NCI-H1436 (cell line): ENCODE measurements around the gene F2RL2.
"Not testable (repeated sequence)": the region's sequence is repeated elsewhere in the genome, so short reads cannot be mapped to it uniquely, and the experiment has no call there.

Source experiments
- DNase-seq: peaks from one replicate; lab custom pipeline; 2025; lab: John Stamatoyannopoulos, UW

F2RL2 gene

DNA sequence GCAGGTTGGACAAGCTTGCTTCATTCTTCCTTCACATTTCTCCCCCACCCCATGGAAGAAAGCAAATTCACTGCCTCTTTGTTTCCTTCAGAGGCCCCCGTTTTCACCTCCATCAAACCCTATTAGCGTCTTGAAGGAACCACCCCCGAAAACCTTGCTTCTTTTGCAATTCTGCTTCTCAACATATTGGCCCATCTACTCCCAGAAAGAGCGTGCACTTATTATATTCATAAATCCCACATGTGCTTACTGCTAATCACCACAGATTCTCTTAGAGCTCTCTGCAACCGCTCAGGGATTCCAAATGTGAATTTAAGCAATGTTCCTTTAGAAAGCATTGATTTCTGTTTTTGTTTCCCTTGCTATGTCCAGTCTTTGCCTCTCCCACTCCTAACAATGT is 1.1 kb downstream of the F2RL2 start:
- no peak for DNase-seq

DNA sequence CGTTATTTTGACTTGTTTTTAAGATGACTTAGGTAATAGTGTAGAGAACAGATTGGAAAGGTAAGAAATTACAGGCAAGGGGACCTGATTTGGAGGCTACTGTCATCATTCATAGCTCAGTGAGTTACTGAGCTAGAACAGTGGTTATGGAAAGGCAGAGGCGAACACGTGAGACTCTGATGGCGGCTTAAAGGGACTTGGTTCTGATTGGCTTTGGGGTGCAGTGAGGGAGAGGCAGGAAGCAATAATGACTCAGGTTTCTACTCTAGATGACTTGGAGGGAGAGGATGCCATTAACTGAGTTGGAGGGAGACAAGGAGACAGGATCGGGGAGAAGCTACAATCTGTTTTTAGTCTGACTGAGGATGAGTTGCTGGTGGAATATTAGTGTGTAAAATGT is 3.0 kb downstream of the F2RL2 start:
- no peak for DNase-seq

DNA sequence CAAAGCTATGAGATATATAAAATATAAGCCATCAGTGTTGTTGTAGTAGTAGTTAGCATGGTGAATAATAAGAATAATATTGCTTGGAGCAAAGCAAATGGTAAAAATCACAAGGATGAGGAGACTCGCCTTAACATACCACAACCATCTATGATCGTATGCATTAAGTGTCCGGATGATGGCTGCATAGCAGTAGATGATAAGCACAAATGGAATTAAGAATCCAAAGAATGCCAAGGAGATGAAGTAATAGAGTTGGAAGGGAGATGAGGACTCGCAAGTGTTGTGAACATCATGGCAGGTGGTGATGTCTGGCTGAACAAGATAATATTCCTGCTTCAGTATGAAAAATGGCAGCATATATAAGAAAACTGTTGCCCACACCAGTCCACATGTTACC is 5.5 kb downstream of the F2RL2 start:
- no peak for DNase-seq

DNA sequence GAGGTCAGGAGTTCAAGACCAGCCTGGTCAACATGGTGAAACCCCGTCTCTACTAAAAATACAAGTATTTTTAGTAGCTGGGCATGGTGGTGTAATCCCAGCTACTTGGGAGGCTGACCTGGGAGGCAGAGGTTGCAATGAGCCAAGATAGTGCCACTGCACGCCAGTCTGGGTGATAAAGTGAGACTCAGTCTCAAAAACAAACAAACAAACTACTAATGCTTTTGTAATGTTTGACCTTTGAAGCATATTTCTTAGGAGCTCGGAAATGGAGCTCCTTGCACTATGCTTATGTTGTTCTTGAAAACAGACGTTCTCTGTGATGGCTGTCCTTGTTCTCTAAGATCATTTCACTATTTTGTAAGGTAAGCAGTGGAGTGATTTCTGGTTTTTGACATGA is 6.0 kb downstream of the F2RL2 start:
- no peak for DNase-seq

DNA sequence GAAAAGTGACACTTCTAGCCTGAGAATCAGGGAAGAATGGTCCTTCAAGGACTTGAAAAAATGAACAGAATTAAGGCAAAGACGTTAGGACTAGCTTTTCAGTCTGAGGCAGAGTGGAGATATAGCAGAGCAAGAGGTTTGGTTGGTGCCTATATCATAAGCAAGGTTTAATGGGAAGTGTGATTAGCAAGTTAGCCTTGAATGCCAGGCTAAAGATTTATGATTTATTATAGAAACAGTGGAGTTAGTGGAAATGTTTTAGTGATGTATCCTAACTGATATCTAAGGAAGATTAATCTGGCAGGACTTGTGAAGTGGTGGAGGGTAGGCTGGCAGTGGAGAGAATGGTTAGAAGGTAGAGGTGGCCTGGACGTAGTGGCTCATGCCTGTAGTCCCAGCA is 7.0 kb downstream of the F2RL2 start:
- no peak for DNase-seq

DNA sequence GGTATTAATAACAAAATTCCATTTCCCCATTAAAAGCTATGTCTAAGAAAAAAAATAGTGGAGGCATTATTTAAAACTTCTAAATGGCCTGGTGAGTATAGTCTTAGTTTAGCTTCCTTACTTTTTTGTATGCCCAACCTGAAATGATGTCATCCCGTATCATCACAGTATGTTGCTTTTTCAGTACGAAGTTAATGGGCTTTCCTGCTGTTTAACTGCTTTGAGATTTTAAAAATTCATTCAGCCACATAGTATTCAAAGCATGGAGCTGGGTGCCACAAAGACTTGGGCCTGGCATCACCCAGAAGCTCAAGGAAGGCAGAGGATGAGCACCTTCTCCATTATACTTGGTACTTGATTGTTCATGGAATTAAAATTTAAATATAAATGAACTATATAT is 7.4 kb downstream of the F2RL2 start:
- no peak for DNase-seq

DNA sequence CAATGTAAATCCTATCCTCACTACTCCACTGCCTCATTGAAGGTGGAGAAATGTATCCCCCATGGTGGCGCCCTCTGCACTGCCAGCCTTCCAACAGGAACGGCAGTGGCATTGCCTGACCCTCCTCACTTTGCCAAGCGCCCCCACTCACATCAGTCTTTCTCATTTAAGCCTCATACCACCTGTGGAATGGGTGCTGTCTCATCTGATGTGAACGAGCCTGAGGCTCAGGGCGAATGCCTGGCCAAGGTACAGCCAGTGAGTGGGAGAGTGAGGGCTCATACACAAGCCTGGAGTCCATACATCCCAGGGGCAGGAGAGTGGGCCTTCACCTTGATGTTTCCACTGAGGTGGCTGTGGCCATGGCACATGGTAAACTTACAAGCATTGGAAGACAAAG is 10.3 kb downstream of the F2RL2 start:
- no peak for DNase-seq

DNA sequence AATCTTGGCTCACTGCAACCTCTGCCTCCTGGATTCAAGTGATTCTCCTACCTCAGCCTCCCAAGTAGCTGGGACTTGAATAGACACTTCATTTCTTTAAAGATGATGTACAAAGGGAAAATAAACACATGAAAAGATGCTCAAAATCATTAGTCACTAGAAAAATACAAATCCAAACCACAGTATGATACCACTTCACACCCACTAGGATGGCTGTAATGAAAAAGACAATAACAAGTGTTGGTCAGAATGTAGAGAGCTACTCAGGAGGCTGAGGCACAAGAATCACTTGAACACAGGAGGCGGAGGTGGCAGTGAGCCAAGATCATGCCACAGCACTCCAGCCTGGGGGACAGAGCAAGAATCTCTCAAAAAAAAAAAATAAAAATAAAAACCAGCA is 13.0 kb downstream of the F2RL2 start:
- no peak for DNase-seq

DNA sequence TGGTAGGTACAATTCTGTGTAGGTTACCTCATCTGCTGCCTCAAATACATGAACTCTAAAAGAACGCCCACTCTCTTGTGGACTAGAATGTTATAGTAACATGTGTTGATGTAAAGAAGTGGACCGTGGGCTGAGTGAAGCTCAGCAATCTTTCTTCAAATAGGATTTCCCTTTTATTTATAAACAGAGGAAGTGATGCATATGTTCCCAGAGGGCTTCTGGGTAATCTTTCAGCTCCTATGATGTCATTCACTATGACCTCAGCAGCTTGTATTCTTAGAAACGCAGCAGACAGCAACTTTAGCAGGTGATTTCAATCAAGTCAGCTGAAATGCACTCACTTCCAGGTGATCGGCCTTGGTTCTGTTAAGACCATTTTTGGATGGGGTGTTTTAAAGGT is 14.4 kb downstream of the F2RL2 start:
- no peak for DNase-seq

DNA sequence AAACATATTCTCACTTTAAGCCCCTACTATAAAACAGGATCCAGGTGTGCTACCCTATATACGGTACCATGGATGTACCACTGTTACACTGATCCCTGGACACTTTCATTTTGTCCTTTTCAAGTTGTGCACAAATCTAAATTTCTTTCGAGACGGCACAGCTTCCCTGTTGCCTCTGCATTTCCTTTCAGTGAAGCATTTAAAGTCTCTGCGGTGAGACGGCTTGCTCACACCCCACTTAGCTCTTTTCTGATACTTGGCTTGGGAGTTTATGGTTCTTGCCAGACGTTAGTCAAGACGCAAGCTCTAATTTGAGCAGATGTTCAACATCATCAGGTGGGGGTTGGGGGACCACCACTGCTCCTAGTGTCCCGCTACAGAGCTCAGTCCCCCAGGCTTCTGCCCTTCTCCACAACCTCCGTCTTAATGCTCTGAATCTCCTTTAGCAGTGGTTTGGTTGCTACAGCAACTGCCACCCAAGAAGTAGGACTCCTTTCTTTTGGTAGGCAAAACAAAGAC is 15.8 kb downstream of the F2RL2 start:
- no peak for DNase-seq

DNA sequence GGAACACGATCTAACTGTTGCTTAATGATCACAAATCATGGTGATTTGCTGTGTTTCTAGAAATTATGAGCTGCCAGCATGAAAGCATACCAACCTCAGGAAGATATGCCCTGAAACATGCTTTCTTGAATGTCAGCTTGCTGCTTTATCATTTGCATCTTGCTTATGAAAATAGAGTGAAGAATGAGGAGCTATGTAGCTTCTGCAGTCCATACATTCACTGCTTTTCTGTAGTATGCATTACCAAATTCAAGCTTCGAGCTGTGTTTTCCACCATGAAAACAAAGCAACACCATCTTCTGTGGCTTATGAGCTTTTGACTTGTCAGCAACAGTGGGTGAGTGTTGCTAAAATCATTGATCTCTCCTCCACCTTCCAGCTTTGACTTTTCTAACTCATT is 16.5 kb downstream of the F2RL2 start:
- DNase-seq, result no peak

DNA sequence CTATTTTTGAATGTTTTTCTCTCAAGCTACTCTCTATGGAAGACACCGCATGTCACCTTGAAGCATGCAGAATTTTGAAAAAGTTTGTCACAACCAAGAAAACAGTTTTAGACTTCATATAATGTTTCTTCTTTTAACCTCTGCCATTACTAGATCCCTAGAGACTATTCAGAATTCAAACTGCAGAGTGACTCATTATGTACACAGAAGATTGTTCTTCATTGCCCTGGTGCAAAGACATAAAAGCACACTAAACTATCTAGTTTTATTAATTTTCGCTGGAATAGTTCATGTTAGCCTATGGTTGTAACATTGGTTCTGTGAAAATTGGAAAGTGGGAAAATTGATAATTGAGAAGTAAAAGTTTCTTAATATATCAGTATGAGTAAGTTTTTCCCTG is 18.4 kb downstream of the F2RL2 start:
- DNase-seq, result no peak

DNA sequence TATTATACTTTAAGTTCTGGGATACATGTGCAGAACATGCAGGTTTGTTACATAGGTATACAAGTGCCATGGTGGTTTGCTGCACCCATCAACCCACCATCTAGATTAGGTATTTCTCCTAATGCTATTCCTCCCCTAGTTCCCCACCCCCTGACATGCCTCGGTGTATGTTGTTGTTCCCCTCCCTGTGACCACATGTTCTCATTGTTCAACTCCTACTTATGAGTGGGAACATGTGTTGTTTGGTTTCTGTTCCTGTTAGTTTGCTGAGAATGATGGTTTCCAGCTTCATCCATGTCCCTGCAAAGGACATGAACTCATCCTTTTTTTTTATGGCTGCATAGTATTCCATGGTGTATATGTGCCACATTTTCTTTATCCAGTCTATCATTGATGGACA is 19.2 kb downstream of the F2RL2 start:
- DNase-seq, result not testable (repeated sequence)

DNA sequence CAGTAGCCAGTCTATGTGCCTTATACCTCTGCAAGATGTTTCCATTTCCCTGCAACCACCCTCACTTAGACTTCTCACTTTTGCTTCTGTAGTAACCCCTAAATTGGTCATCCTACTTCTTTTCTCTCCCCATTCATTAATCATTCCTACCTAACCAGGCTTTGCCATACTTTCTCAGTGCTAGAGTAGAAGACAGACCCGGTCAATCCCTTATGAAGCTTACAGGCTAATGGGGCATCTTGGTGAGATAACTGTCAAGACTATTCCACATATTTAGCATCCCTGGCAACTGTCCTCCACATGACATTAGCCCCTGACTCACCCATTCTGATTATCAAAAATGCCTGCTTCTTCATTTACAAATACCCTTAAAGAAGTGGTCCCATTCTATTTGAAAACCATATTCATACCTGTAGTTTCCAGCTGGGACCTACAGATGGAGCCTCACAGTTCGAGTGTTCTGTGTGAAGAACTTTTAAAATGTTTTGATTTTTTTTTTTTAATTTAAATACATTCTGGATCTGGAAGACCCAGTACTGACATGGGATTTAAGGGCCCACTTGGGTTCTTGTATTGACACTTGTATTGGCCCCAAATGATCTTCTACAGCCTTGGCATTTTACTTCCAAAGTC is 21.0 kb downstream of the F2RL2 start:
- DNase-seq, result no peak

DNA sequence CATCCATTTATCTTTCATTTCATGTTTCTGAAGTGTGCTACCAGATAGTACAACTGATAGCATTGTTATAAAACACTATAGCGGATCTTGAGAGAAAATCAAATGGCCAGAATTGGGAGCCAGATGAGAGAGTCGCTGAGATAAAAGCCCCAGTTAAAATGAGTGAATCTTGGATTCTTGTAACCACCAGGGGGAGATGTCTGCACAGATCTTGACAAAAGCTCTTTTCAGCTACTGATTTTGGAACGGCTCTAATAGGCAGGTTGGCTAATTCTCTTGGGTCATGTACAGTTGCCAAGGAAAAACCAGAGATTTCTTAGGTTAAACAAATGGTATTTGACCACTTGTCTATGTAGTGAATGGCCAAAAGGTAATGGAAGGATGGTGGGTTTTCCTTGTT is 21.7 kb downstream of the F2RL2 start:
- peak; percentile 23 for DNase-seq

DNA sequence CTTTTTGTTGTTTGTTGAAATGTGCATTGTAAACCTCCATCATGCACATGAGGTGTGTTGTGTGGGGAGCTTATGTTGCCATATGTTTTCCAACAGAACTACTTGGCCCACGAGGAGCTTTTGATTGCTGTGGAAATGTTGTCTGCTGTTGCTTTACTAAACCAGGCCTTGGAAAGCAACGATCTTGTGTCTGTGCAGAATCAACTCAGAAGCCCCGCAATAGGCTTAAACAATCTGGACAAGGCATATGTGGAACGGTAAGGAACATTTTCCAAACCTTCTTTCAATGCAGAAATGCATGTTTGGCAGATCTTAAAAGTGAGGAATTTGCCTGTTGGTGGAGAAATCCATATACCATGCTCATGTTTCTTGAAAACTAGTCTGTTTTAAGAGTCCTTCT is 22.5 kb downstream of the F2RL2 start:
- DNase-seq, result no peak

DNA sequence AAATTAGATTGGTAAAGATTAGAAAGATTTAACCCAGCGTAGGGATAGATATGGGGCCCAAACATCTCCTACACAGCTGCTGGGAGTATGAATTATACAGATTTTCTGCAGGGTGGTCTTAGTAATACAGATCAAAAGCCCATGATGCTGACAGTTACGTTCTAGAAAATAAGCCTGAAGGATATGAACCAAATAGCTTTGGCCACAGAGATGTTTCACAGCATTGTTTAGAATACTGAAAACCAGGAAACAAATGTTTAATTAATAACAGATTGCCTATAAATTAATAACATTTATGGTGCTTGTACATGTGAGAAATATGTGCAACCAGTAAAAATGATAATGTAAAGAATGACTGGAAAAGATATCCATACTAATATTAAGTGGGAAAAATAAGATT is 24.7 kb downstream of the F2RL2 start:
- no peak for DNase-seq

DNA sequence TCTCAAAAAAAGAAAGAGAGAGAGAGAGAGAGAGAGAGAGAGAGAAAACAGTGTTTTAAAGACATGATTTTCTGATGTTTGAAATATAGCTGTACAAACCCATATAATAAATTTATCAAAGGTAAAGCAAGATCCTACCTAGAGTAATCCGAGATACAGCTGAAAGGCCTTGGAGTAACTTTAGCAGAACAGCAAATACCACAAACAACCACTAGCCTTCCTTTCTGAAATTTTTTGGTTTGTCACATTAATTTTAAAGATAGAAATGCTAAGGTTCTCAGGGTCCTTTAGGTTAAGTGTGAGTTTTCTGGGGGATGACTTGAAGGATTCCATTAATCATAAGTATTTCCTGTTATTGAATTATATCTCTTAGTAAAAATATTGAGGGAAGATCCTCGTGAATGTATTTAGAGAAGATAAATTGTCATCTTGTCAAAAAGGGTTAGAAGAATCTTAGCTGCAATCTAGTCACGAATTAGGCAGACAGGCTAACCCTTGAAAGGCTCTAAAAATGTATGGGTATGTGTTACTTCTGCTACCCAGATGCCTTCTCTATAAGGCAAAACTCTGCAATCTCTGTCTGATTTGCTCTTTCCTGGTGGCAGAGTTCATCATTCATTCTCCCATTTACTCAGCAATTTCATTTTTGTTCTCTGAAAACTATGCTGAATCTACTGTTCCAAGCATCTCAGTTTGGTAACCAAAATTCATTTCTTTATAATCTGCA is 27.3 kb downstream of the F2RL2 start:
- no peak for DNase-seq

DNA sequence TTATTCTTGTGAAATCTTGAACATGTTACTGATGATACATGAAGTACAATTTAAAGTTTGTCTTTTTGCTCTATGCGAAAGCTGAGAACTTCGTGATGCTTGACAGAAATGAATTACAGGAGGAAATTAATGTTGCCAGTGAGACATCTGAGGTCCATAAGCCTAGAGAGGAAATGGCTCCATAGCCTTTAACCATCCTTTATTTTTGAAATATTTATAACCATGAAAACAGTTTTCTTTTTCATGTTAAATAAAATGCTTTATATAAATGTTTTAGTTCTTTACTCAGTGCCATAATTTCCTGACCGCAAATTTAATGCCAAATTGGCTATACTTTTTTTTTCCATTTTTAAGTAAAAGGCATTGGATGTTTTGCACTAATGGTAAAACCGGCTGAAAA is 29.1 kb downstream of the F2RL2 start:
- no peak for DNase-seq

DNA sequence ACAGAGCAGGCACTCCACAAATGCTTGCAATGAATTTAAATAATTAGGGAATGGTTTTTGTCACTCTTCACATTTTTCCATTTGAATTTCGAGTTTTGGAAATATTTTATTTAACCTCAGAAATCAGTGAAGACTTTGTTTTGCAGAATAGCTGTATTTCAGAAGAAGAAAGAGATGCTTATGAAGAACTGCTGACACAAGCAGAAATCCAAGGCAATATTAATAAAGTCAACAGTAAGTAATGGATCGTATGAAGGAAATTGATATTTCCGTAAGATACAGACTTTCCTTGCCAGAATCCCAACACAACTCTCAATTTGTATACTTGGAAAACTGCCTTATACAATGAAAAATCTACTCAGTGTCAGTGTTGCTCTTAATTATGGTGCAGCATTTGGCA is 30.5 kb downstream of the F2RL2 start:
- DNase-seq, result no peak

DNA sequence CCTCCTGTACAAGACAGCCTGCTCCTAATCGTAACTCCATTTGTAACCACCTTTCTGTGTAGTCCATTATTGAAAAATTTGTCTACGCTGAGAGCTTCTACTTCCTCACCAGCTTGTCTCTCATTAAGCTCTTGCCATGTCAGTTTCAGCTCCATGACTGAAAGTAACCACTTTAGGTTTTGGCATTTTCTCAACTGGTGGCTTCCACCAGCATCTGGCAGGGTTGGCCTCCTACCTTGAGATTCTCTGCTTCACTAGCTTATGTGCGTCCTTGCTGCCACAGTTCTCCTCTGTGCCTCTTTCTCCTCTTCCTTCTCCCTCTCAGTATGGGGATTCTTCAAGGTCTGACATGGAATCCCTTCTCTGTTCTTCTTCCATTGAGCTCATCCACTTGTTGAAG is 31.8 kb downstream of the F2RL2 start:
- no peak for DNase-seq

DNA sequence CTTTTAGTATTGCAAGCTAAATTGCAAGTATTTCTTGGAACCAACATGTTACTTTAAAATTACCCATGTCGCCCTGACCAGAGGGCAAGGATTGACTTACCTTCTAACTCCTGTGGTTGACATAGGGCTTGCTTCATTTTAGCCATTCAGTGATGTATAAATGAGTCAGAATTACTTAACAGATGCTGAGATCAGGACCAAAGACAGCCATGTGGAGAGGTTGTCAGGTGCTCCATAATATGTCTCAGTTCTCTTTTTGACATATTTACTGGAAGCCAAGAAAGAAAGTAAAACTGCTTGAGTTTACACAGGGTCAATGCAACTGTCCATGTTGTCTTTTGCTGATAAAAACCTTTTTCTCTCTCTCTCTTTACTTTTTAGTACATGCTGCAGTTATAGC is 33.2 kb downstream of the F2RL2 start:
- DNase-seq, result no peak

DNA sequence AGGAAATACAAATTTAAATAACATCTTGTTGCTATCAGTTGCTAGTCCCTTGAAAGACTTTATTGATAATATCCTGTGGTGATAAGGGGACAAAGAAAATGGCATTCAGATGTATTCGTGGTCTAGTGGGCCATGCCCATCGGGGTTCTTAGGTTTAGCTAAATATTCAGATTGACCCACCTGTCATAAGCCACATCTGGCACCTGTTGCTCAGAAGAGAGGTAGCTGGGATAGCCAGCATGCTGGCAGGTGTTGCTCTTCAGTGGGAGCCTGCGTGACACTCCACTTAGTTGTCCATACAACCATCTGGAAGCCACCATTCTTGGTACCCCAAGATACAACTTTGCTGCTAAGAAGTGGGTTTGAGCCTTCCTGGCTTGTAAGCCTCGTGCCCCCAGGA is 36.7 kb downstream of the F2RL2 start:
- DNase-seq, result no peak

DNA sequence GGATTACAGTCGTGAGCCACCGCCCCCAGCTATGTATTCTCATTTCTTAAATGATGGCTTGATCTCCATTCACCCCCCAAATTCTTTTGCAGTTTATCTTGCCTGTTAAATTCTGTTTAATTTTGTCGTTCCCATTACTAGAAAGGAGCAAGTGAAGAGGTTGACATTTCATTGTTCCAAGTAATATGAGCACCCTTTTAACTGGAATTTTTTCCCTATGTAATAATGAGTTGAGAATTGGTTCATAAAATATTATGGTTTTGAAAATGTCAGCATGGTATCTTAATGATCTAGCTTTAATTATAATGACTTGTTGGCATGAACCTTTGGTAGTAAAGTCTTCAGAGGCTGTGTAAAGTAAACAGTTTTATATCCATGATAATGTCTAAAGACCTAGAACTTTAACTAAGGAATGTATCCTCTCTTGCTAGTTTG is 37.4 kb downstream of the F2RL2 start:
- no peak for DNase-seq
